ENCODE results near the gene GUCY2D.

- TF ChIP-seq CTCF (IDR thresholded peaks at IDR 0.05) (no peak), POLR2A (IDR thresholded peaks at IDR 0.05) (no peak)
Observed at GRCh38 chr17:8004899-8005298, 2.5 kb downstream of the GUCY2D start.
